ENCODE measurements around the gene ZIC4. TPM values are rescaled to one million over a fixed set of nuclear protein-coding genes. Genes with fewer than 3 reads are reported as not detected.

Gene ZIC4
- total RNA-seq, 2 experiments from 2014 or later: not detected

DNA sequence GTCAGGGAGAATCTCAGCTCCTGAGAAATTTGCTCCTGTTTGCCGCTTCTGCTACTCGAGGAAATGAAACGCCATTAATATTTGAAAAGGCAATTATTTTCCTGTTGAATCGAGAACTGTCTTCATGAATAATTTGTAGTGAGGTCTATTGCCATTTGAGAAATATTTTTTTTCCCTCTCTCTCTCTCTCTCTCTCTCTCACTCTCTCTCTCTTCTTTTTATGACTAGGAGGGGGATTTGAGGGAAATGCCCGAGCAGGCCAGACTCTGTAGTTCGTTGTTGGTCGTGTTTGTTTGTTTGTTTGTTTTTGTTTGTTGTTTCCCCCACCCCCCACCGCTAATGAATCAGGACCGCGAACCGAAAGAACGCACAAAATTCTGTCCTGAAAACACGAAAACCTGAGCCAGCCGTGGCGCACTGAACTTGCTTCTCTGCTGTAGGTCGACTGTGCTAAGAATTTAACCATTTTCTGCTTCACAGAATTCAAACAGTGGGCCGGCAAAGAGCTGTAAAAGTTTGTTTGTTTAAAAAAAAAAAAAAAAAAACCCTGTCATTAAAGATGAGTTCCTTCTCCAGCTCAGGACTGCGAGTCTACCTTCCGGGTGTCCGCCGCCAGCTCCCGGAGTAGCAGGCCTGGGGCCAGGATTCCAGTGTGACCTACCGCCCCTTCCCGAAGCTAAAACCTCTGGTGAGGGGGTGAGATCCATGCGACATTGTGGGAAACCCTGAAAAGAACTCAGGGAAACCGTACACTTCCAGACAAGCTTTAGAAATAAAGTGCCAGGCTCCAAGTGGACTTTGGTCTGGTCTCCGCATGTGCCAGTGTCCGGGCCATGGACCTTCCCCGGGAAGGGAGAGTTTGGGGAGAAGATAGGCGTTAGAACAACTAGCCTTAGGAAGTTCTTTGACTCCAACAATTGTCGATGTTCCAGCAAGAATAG, 12.1 kb downstream of the ZIC4 start:
- ChIA-PET POLR2A (no interaction called here), CTCF (interaction anchor here (0.6 kb wide), 1 partner anchor 360 kb away, joined by 3 read pairs; no protein-coding TSS in a partner anchor)

DNA sequence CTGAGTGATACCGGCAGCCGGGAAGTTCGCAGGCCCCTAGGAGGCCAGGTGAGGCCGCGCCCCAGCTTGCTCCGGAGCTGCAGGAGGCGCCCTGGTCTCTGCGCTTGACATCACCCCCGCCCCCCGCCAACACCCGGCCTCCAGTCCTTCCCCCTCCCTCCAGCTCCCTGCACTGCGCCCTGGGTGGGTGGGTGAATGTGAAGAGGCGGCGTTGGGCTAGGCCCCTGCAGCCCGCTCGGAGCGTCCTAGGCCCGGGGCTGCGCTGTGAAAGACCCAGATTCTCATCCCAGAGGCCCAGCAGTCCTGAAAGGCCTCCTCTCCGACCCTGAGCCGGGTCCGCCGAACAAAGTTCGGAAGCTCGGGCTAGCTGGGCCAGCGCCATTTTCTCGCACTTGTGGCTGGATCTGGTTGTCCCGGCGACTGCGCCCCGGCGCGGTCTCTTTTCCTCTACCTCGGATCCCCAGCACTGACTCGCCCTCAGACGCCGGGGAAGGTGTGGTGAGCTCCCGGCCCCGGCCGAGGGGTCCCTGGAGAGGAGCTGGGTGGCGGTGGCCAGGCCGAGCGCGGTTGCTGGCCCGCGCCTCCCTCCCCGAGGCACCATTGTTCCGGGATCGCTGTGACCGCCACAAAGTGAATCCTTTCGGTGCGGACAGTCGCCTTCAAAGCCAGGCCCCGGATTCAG, 12.9 kb downstream of the ZIC4 start:
- ChIA-PET CTCF (no interaction called here), POLR2A (no interaction called here)

- ChIA-PET POLR2A (no interaction called here), CTCF (no interaction called here)
Measured at GRCh38 chr3:147392625-147392946, 13.8 kb downstream of the ZIC4 start.

GRCh38 chr3:147391781-147392624, 14.3 kb downstream of the ZIC4 start:
- ChIA-PET POLR2A (no interaction called here), CTCF (no interaction called here)

- ChIA-PET POLR2A (no interaction called here), CTCF (no interaction called here)
Measured at GRCh38 chr3:147390589-147391569, 15.5 kb downstream of the ZIC4 start.

GRCh38 chr3:147389717-147390116, 16.6 kb downstream of the ZIC4 start:
- ChIA-PET CTCF (no interaction called here), POLR2A (interaction anchor here (0.7 kb wide), 1 partner anchor 15 kb away, joined by 3 read pairs; no protein-coding TSS in a partner anchor)

DNA sequence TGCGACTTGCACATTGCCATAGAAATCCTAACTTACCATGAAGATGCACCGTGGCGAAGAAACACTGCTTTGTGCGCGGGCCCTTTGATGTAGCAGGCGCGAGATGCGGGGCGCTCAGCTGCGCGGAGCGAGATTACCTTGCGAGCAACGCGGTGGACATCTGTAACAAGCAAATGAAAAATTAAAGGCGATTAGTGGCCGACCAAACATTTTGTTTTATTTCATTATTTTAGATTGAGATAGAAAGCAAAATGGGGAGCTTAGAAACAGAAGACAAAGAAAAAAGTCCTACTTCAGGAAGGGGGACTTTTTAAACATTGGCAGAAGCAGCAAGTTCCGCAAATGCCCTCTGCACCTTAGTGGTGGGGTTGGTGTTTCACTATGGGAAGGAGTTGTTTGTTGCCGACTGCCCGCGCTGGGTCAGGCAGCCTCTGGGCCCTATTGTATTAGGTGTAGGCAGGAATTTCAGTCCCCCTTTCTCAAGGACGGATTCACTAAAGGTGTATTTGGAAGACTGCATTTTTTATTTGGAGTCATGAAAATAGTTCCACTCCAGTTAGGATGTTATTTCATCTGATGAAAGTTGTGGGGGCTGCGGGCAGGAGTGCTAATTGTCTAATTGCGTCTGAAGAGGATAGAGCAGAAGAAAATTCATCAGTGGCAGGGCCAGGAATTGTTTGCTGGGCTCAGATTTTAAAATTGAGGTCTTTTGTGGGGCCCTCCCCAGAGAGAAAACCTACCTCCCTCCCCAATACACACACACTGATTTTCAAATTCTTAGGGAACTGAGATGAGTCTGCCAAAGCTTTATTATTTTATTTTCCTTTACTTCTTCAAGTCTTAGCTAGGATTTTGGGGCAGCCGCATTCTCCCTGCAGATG, 17.4 kb downstream of the ZIC4 start:
- POLR2A ChIA-PET: interaction anchor here (0.7 kb wide), 1 partner anchor 16 kb away, joined by 3 read pairs; no protein-coding TSS in a partner anchor
- CTCF ChIA-PET: no interaction called here

GRCh38 chr3:147387885-147388699, 18.3 kb downstream of the ZIC4 start:
- ChIA-PET CTCF (no interaction called here), POLR2A (no interaction called here)

- CTCF ChIA-PET: no interaction called here
- POLR2A ChIA-PET: no interaction called here
Measured at GRCh38 chr3:147387291-147387884, 19.0 kb downstream of the ZIC4 start.

DNA sequence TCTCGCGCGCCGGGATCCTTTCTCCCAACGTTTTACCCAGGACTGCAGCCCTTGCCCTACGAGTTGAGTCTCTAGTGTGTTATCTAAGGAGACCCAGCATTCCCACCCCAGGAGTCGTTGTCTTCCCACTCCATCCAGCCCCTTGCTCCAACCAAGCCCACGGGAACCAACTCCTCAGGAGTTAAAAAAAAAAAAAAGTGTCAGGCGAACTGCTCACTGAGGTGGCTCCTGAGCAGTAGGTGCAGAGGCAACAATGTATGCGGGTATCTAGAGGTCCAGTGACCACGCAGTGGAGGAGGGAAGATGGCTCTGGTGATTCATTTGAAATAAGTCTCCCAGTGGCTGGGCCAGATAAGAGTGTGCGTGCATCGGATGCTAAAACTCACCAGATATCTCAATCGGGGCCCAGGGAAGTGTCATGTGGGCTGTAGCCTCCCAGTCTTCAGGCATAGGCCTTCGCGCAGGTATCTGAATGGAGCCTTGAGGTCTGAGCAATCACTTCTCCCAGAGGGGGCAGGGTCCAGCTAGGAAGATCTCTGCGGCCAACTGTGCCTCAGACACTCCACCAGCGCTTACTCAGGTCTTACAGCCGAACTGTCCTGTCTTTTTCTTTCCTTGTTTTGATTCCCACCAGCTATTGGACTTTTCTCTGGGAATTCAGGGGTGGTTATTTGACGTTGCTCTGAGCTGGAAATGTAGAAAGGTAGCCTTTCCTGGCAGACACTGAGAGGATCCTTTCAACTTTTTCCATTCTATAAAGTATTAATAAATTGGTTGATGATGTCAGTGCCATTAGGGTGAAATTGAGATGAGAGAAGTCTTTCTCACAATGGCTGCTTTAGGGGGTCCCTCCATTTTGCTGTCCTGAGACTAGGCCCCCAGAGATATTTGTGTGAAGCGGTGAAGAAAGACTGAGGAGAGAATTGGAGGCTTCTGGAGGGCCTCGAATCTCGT, 21.0 kb downstream of the ZIC4 start:
- ChIA-PET POLR2A (no interaction called here), CTCF (no interaction called here)

GRCh38 chr3:147384210-147385058, 21.9 kb downstream of the ZIC4 start:
- ChIA-PET CTCF (interaction anchor here (0.5 kb wide), 1 partner anchor 600 kb away, joined by 3 read pairs; no protein-coding TSS in a partner anchor), POLR2A (no interaction called here)

GRCh38 chr3:147383617-147384016, 22.7 kb downstream of the ZIC4 start:
- ChIA-PET CTCF (interaction anchor here (0.5 kb wide), 1 partner anchor 601 kb away, joined by 3 read pairs; no protein-coding TSS in a partner anchor), POLR2A (no interaction called here)

- ChIA-PET POLR2A (no interaction called here), CTCF (interaction anchor here (0.6 kb wide), 1 partner anchor 11 kb away, joined by 5 read pairs; no protein-coding TSS in a partner anchor)
Measured at GRCh38 chr3:147381596-147381995, 24.7 kb downstream of the ZIC4 start.

- ChIA-PET CTCF (no interaction called here), POLR2A (no interaction called here)
Measured at GRCh38 chr3:147380977-147381376, 25.4 kb downstream of the ZIC4 start.

GRCh38 chr3:147380387-147380951, 25.9 kb downstream of the ZIC4 start:
- POLR2A ChIA-PET: no interaction called here
- CTCF ChIA-PET: no interaction called here

Data from activated CD8-positive, alpha-beta memory T cell treated with anti-CD3 and anti-CD28 coated beads for 36 hours (primary cell).